IMR-90 (cell line): ENCODE measurements around the gene TMPRSS11E. TPM values are rescaled to one million over a fixed set of nuclear protein-coding genes. Genes with fewer than 3 reads are reported as not detected.

Source experiments
- ATAC-seq: fragments of 200-7000 bp; cut with Tn5 transposase; 2 replicates; pipeline ENCODE4 v1.9.1; 2020; ENCODE audit warnings: low read depth, mild to moderate bottlenecking, moderate library complexity
- BruUV-seq: library from RNA; stranded (reverse); fragments of 400-500 nt; replicated peaks from 2 replicates; lab custom pipeline; 2021; lab: Mats Ljungman, UMichigan
- CTCF ChIA-PET: fragments of 300-600 bp; formaldehyde crosslinking; extraction: SDS; loops from one replicate; lab custom pipeline; 2021; ENCODE audit warnings: antibody characterized with exemption; lab: Yijun Ruan, JAX
- POLR2A ChIA-PET: fragments of 300-600 bp; sonication (Branson Sonifier 250); formaldehyde crosslinking; loops from one replicate; lab custom pipeline; 2022; ENCODE audit warnings: antibody characterized with exemption; ENCODE audit not compliant: unreplicated experiment; lab: Charles Lee
- DNase-seq: peaks from one replicate; pipeline ENCODE4 v3.0.0; 2013
- H2AFZ ChIP-seq: replicated peaks from 2 replicates; pipeline ENCODE3; 2013; ENCODE audit warnings: low read length, mild to moderate bottlenecking; ENCODE audit not compliant: poor library complexity
- H2AK5ac ChIP-seq: 2 replicates; pipeline ENCODE4 v1.6.1; 2013; ENCODE audit warnings: low read depth, low read length, inconsistent platforms
- H2AK9ac ChIP-seq: replicated peaks from 2 replicates; pipeline ENCODE3; 2013; ENCODE audit warnings: mild to moderate bottlenecking, low read depth, low read length, moderate library complexity; ENCODE audit not compliant: poor library complexity
- H2BK120ac ChIP-seq: 2 replicates; pipeline ENCODE4 v1.6.1; 2013; ENCODE audit warnings: low read depth, low read length, inconsistent platforms
- H2BK15ac ChIP-seq: 3 replicates; pipeline ENCODE4 v1.6.1; 2013; ENCODE audit warnings: low read depth, low read length, inconsistent platforms
- H2BK20ac ChIP-seq: 2 replicates; pipeline ENCODE4 v1.6.1; 2013; ENCODE audit warnings: low read depth, mild to moderate bottlenecking, inconsistent platforms, low read length, moderate library complexity
- H2BK5ac ChIP-seq: 2 replicates; pipeline ENCODE4 v1.6.1; 2013; ENCODE audit warnings: mild to moderate bottlenecking, low read depth, low read length, inconsistent platforms; ENCODE audit not compliant: poor library complexity, severe bottlenecking
- H3K14ac ChIP-seq: replicated peaks from 2 replicates; pipeline ENCODE4 v1.6.1; 2013; ENCODE audit warnings: low read depth, low read length, inconsistent platforms
- H3K18ac ChIP-seq: 2 replicates; pipeline ENCODE4 v1.6.1; 2013; ENCODE audit warnings: low read depth, low read length, control low read depth
- H3K23ac ChIP-seq: 2 replicates; pipeline ENCODE4 v1.6.1; 2013; ENCODE audit warnings: low read depth, low read length, inconsistent platforms
- H3K27ac ChIP-seq: 2 replicates; pipeline ENCODE4 v1.5.1; 2013; ENCODE audit warnings: mild to moderate bottlenecking, control low read depth, low read length; ENCODE audit not compliant: insufficient read depth
- H3K27me3 ChIP-seq: 2 replicates; pipeline ENCODE4 v1.6.1; 2013; ENCODE audit warnings: low read length; ENCODE audit not compliant: control insufficient read depth, insufficient read depth
- H3K36me3 ChIP-seq: 2 replicates; pipeline ENCODE4 v1.6.1; 2013; ENCODE audit warnings: low read length, mixed read lengths; ENCODE audit not compliant: control insufficient read depth, insufficient read depth
- H3K4ac ChIP-seq: 2 replicates; pipeline ENCODE4 v1.6.1; 2013; ENCODE audit warnings: low read depth, low read length, inconsistent platforms
- H3K4me1 ChIP-seq: 2 replicates; pipeline ENCODE4 v1.6.1; 2013; ENCODE audit warnings: low read length, mixed read lengths; ENCODE audit not compliant: control insufficient read depth, insufficient read depth
- H3K4me2 ChIP-seq: 2 replicates; pipeline ENCODE4 v1.6.1; 2013; ENCODE audit warnings: low read depth, mild to moderate bottlenecking, control low read depth, low read length, moderate library complexity
- H3K4me3 ChIP-seq: 2 replicates; pipeline ENCODE4 v1.5.1; 2013; ENCODE audit warnings: low read depth, mild to moderate bottlenecking, control low read depth, low read length, moderate library complexity; ENCODE audit not compliant: insufficient read depth
- H3K56ac ChIP-seq: 2 replicates; pipeline ENCODE4 v1.6.1; 2013; ENCODE audit warnings: low read length, inconsistent platforms; ENCODE audit not compliant: insufficient read depth; ENCODE audit errors: extremely low read depth
- H3K79me1 ChIP-seq, 2 experiments: 2 replicates each; pipeline ENCODE4 v1.6.1; 2013; ENCODE audit warnings: low read length in 2 of 2, inconsistent platforms in 1 of 2, low read depth in 1 of 2
- H3K9ac ChIP-seq: 2 replicates; pipeline ENCODE4 v1.6.1; 2013; ENCODE audit warnings: low read depth, low read length, control low read depth
- H3K9me1 ChIP-seq: 2 replicates; pipeline ENCODE4 v1.6.1; 2013; ENCODE audit warnings: low read length, inconsistent platforms; ENCODE audit not compliant: insufficient read depth
- H3K9me3 ChIP-seq: 2 replicates; pipeline ENCODE4 v1.6.1; 2013; ENCODE audit warnings: low read length; ENCODE audit not compliant: control insufficient read depth, insufficient read depth
- H4K20me1 ChIP-seq: 2 replicates; pipeline ENCODE4 v1.6.1; 2013; ENCODE audit warnings: low read length, inconsistent platforms; ENCODE audit not compliant: insufficient read depth
- H4K5ac ChIP-seq: 2 replicates; pipeline ENCODE4 v1.6.1; 2013; ENCODE audit warnings: mild to moderate bottlenecking, low read depth, low read length, control low read depth
- H4K8ac ChIP-seq, 2 experiments: 2 replicates each; pipeline ENCODE4 v1.6.1; 2013; ENCODE audit warnings: low read depth in 2 of 2, low read length in 2 of 2, control low read depth in 1 of 2, inconsistent platforms in 1 of 2
- H4K91ac ChIP-seq: 2 replicates; pipeline ENCODE4 v1.6.1; 2013; ENCODE audit warnings: low read depth, low read length, inconsistent platforms; ENCODE audit not compliant: insufficient read depth
- BHLHE40 ChIP-seq: fragments of 150-350 bp; IDR thresholded peaks from 2 replicates; pipeline ENCODE4 v1.6.1; 2016; ENCODE audit warnings: mild to moderate bottlenecking, low read depth, low read length
- CEBPB ChIP-seq: IDR thresholded peaks from 2 replicates; pipeline ENCODE4 v1.6.1; 2012; ENCODE audit warnings: low read depth, low read length, improper control_type of control experiment
- CTCF ChIP-seq: conservative IDR thresholded peaks from 2 replicates; pipeline ENCODE4 v1.5.1; 2012; ENCODE audit warnings: mild to moderate bottlenecking, low read depth, low read length, improper control_type of control experiment
- ELK1 ChIP-seq: fragments of 150-350 bp; IDR thresholded peaks from 2 replicates; pipeline ENCODE4 v1.6.1; 2016; ENCODE audit warnings: low read depth, mild to moderate bottlenecking, low read length, moderate library complexity, borderline replicate concordance
- FOS ChIP-seq: fragments of 150-350 bp; IDR thresholded peaks from 2 replicates; pipeline ENCODE4 v1.6.1; 2016; ENCODE audit warnings: low read depth, low read length
- MAFK ChIP-seq: IDR thresholded peaks from 2 replicates; pipeline ENCODE4 v1.6.1; 2012; ENCODE audit warnings: low read depth, low read length, improper control_type of control experiment
- MAZ ChIP-seq: IDR thresholded peaks from 2 replicates; pipeline ENCODE4 v1.6.1; 2012; ENCODE audit warnings: low read depth, mild to moderate bottlenecking, low read length, improper control_type of control experiment, moderate library complexity, borderline replicate concordance
- MXI1 ChIP-seq: IDR thresholded peaks from 2 replicates; pipeline ENCODE4 v1.6.1; 2012; ENCODE audit warnings: low read depth, mild to moderate bottlenecking, low read length, moderate library complexity, borderline replicate concordance
- NFE2L2 ChIP-seq: fragments of 150-350 bp; IDR thresholded peaks from 2 replicates; pipeline ENCODE4 v1.6.1; 2016; ENCODE audit warnings: low read depth, mild to moderate bottlenecking, low read length
- POLR2A ChIP-seq: IDR thresholded peaks from 2 replicates; pipeline ENCODE4 v1.6.1; 2012; ENCODE audit warnings: mild to moderate bottlenecking, low read depth, low read length
- RAD21 ChIP-seq: IDR thresholded peaks from 2 replicates; pipeline ENCODE4 v1.6.1; 2012; ENCODE audit warnings: low read length, improper control_type of control experiment
- USF2 ChIP-seq: fragments of 150-350 bp; IDR thresholded peaks from 2 replicates; pipeline ENCODE4 v1.6.1; 2017; ENCODE audit warnings: mild to moderate bottlenecking, antibody characterized with exemption, low read length, low read depth
- WGBS, 2 experiments: methylation state at CpG; one replicate each; pipeline versions ENCODE4 v1.1.5 to v1.1.7; 2013; ENCODE audit warnings: missing lambda C conversion rate in 2 of 2; ENCODE audit not compliant: insufficient read length in 1 of 2; ENCODE audit errors: extremely low coverage in 2 of 2; 5-methylcytosine and 5-hydroxymethylcytosine counted together
- dilution Hi-C: fragments of 300-500 bp; cut with HindIII; formaldehyde crosslinking; loops from one replicate; pipeline ENCODE4 v1.14.3; 2018; ENCODE audit warnings: low sequenced_read_pairs; ENCODE audit not compliant: unreplicated experiment
- in situ Hi-C: fragments of 300-500 bp; cut with MboI; formaldehyde crosslinking; loops from 3 replicates; pipeline ENCODE4 v1.14.3; 2019; ENCODE audit warnings: low sequenced_read_pairs, inconsistent platforms, mixed read lengths
- intact Hi-C: fragments of 100-400 bp; cut with micrococcal nuclease; formaldehyde crosslinking; loops from 2 replicates; pipeline ENCODE4 v1.10.0; 2022
- polyA plus RNA-seq, 3 experiments: library from polyadenylated mRNA; depleted of rRNA; stranded (reverse); fragments of >200 nt; gene quantifications; 2 replicates each; pipeline ENCODE4 v1.2.3, GENCODE V29; 2012; ENCODE audit warnings: low replicate concordance in 1 of 3
- total RNA-seq: library from RNA; depleted of rRNA; stranded (reverse); fragments of >200 nt; gene quantifications from 2 replicates; pipeline ENCODE4 v1.2.3, GENCODE V29; 2012

TMPRSS11E gene
- total and polyA plus RNA-seq, 2 of the 4 experiments (the other 2 are of a cell fraction): not detected

- H3K14ac ChIP-seq: no peak overlapping the region
- H2BK120ac ChIP-seq: no peak overlapping the region
- ATAC-seq (no peak), DNase-seq (no peak)
- intact Hi-C loops (no loop called here), in situ Hi-C loops (no loop called here), dilution Hi-C loops (no loop called here)
- no peak overlapping the region for H4K5ac ChIP-seq
- no peak overlapping the region for H3K9ac ChIP-seq
- H3K79me1 ChIP-seq: no peaks in the 10 kb centered on the region
- no peak overlapping the region for H2AFZ ChIP-seq
- no peak overlapping the region for H2BK15ac ChIP-seq
- no peak overlapping the region for H3K4ac ChIP-seq
- no peak overlapping the region for H2AK9ac ChIP-seq
- no peaks in the 10 kb centered on the region for H4K20me1 ChIP-seq
- H4K8ac ChIP-seq: no peak overlapping the region
- no peak overlapping the region for H2BK5ac ChIP-seq
- no peaks in the 10 kb centered on the region for H3K36me3 ChIP-seq
- BruUV-seq: no TSS peak
- ChIA-PET CTCF (no interaction called here), POLR2A (no interaction called here)
- no peak overlapping the region for H3K56ac ChIP-seq
- no peak overlapping the region for H4K91ac ChIP-seq
- H3K4me3 ChIP-seq: no peak overlapping the region
- H2AK5ac ChIP-seq: no peak overlapping the region
- TF ChIP-seq BHLHE40: no peak
- no peak for TF ChIP-seq RAD21
- TF ChIP-seq NFE2L2: no peak
- no peak for TF ChIP-seq MAZ
- no peak for TF ChIP-seq FOS
- TF ChIP-seq POLR2A: no peak
- no peak for TF ChIP-seq CTCF
- TF ChIP-seq MAFK: no peak
- no peak for TF ChIP-seq MXI1
- no peak for TF ChIP-seq ELK1
- no peak for TF ChIP-seq USF2
- no peak for TF ChIP-seq CEBPB
- WGBS, 2 experiments: no CpG with 5 or more reads among the region's 4 CpGs
- no peaks in the 10 kb centered on the region for H3K9me3 ChIP-seq
- H3K27ac ChIP-seq: no peak overlapping the region
- H3K4me1 ChIP-seq: peaks cover 2% of the 10 kb centered on the region; the same call in 1 of the 2 replicates
- no peak overlapping the region for H3K23ac ChIP-seq
- H3K27me3 ChIP-seq: no peaks in the 10 kb centered on the region; the same call in 1 of the 2 replicates
- H3K18ac ChIP-seq: no peak overlapping the region
- H3K9me1 ChIP-seq: 0 out of 2 replicates have a peak, but pooled peaks cover 2% of the 10 kb centered on the region
- H2BK20ac ChIP-seq: no peak overlapping the region
- no peak overlapping the region for H3K4me2 ChIP-seq
Observed at GRCh38 chr4:68399306-68399705, 48.0 kb upstream of the TMPRSS11E start.
